HepG2 (cell line): ENCODE data around the gene ZFAND2A. TPM values are rescaled to one million over a fixed set of nuclear protein-coding genes. Genes with fewer than 3 reads are reported as not detected.

Experiments used
- ARHGAP35 ChIP-seq: sonication (generic); formaldehyde crosslinking; IDR thresholded peaks from 2 replicates; pipeline ENCODE4 v1.9.0; 2022; ENCODE audit warnings: mild to moderate bottlenecking, inconsistent platforms, moderate library complexity, missing genetic modification reagents, borderline replicate concordance
- CHCHD3 ChIP-seq: sonication (generic); formaldehyde crosslinking; IDR thresholded peaks from 2 replicates; pipeline ENCODE4 v1.8.0; 2022; ENCODE audit warnings: mild to moderate bottlenecking, missing genetic modification reagents, moderate library complexity
- GATAD1 ChIP-seq: IDR thresholded peaks from 2 replicates; pipeline ENCODE4 v1.6.1; 2016; ENCODE audit warnings: missing genetic modification reagents, missing compliant biosample characterization
- GTF2F1 ChIP-seq: fragments of 150-350 bp; IDR thresholded peaks from 2 replicates; pipeline ENCODE4 v1.6.1; 2014; ENCODE audit warnings: low read length
- HNRNPUL1 ChIP-seq: fragments of 200-400 bp; formaldehyde crosslinking; IDR thresholded peaks from 2 replicates; pipeline ENCODE4 v1.6.1; 2017; ENCODE audit warnings: low read depth, mild to moderate bottlenecking, low read length, moderate library complexity
- HOXA5 ChIP-seq: sonication (generic); formaldehyde crosslinking; IDR thresholded peaks from 2 replicates; pipeline ENCODE4 v1.4.0; 2020; ENCODE audit warnings: missing genetic modification reagents
- KAT7 ChIP-seq: IDR thresholded peaks from 2 replicates; pipeline ENCODE4 v1.6.1; 2018; ENCODE audit warnings: borderline replicate concordance, missing compliant biosample characterization
- KAT8 ChIP-seq: IDR thresholded peaks from 2 replicates; pipeline ENCODE4 v1.6.1; 2016; ENCODE audit warnings: missing genetic modification reagents, missing compliant biosample characterization
- MAZ ChIP-seq, 2 experiments: sonication (generic) in 1 of 2; formaldehyde crosslinking in 1 of 2; IDR thresholded peaks; 2 replicates each; pipeline versions ENCODE4 v1.5.0 to v1.6.1; 2012 to 2020; ENCODE audit warnings: low read depth in 2 of 2, mild to moderate bottlenecking in 2 of 2, borderline replicate concordance in 1 of 2, improper control_type of control experiment in 1 of 2, low read length in 1 of 2, missing genetic modification reagents in 1 of 2, moderate library complexity in 1 of 2
- MED13 ChIP-seq: sonication (generic); formaldehyde crosslinking; IDR thresholded peaks from 2 replicates; pipeline ENCODE4 v1.5.0; 2020; ENCODE audit warnings: missing genetic modification reagents
- MIXL1 ChIP-seq: IDR thresholded peaks from 2 replicates; pipeline ENCODE4 v1.6.1; 2016
- ZBTB3 ChIP-seq: sonication (generic); formaldehyde crosslinking; IDR thresholded peaks from 2 replicates; pipeline ENCODE4 v1.4.0; 2020; ENCODE audit warnings: low read depth, mild to moderate bottlenecking, moderate library complexity, missing genetic modification reagents, borderline replicate concordance
- ZC3H13 ChIP-seq: sonication (generic); formaldehyde crosslinking; IDR thresholded peaks from 2 replicates; pipeline ENCODE4 v1.8.1; 2023; ENCODE audit warnings: mild to moderate bottlenecking, missing genetic modification reagents, moderate library complexity
- ZNF253 ChIP-seq: sonication (generic); formaldehyde crosslinking; IDR thresholded peaks from 2 replicates; pipeline ENCODE4 v1.8.0; 2022; ENCODE audit warnings: mild to moderate bottlenecking, missing genetic modification reagents, borderline replicate concordance
- ZNF337 ChIP-seq: sonication (generic); formaldehyde crosslinking; IDR thresholded peaks from 2 replicates; pipeline ENCODE4 v1.5.1; 2020; ENCODE audit warnings: missing genetic modification reagents, low read depth, mild to moderate bottlenecking, borderline replicate concordance
- ZNF572 ChIP-seq: sonication (generic); formaldehyde crosslinking; IDR thresholded peaks from 2 replicates; pipeline ENCODE4 v1.5.1; 2020; ENCODE audit warnings: mild to moderate bottlenecking, missing genetic modification reagents
- ZNF605 ChIP-seq: sonication (generic); formaldehyde crosslinking; IDR thresholded peaks from 2 replicates; pipeline ENCODE4 v1.8.0; 2022; ENCODE audit warnings: mild to moderate bottlenecking, missing genetic modification reagents
- ZNF775 ChIP-seq: sonication (generic); formaldehyde crosslinking; IDR thresholded peaks from 2 replicates; pipeline ENCODE4 v1.4.0; 2020; ENCODE audit warnings: missing genetic modification reagents, mild to moderate bottlenecking, moderate library complexity, borderline replicate concordance
- ZSCAN12 ChIP-seq: sonication (generic); formaldehyde crosslinking; IDR thresholded peaks from 2 replicates; pipeline ENCODE4 v1.9.0; 2021; ENCODE audit warnings: mild to moderate bottlenecking, missing genetic modification reagents
- ZSCAN31 ChIP-seq: sonication (generic); formaldehyde crosslinking; IDR thresholded peaks from 2 replicates; pipeline ENCODE4 v1.5.0; 2020; ENCODE audit warnings: low read depth, mild to moderate bottlenecking, missing genetic modification reagents
- polyA plus RNA-seq, 8 experiments: library from polyadenylated mRNA; depleted of rRNA in 3 of 8; stranded (reverse) in 7 of 8; unstranded in 1 of 8; fragments of >200 nt; fragmentation: Illumina TruSeq in 4 of 8; extraction: Trizol in 4 of 8; gene quantifications; 2 replicates each; pipeline versions ENCODE4 v1.2.1 to v1.2.3, GENCODE V29; 2011 to 2016; ENCODE audit warnings: low read depth in 4 of 8, missing spikeins in 1 of 8, mixed read lengths in 1 of 8; ENCODE audit not compliant: insufficient read depth in 1 of 8
- total RNA-seq, 5 experiments: library from RNA; depleted of rRNA; stranded (reverse); fragments of >200 nt; fragmentation: Illumina TruSeq; extraction: Trizol; gene quantifications; 2 replicates each; pipeline ENCODE4 v1.2.3, GENCODE V29; 2016; ENCODE audit warnings: low read depth in 1 of 5
- TF ChIP-seq, protein P1 (sequence below): sonication (generic); formaldehyde crosslinking; IDR thresholded peaks from 2 replicates; pipeline ENCODE4 v1.5.0; 2020; ENCODE audit warnings: missing genetic modification reagents
- TF ChIP-seq, protein P2 (sequence below): IDR thresholded peaks from 2 replicates; pipeline ENCODE4 v1.6.1; 2016; ENCODE audit warnings: mild to moderate bottlenecking
- TF ChIP-seq, protein P3 (sequence below): sonication (generic); formaldehyde crosslinking; IDR thresholded peaks from 2 replicates; pipeline ENCODE4 v1.4.0; 2020; ENCODE audit warnings: missing genetic modification reagents, mild to moderate bottlenecking, borderline replicate concordance
- TF ChIP-seq, protein P4 (sequence below): conservative IDR thresholded peaks from 2 replicates; pipeline ENCODE4 v1.6.1; 2018; ENCODE audit warnings: missing genetic modification reagents

Gene ZFAND2A
- total and polyA plus RNA-seq, 2 of the 13 experiments (the other 11 are each of a cell fraction or from before 2014, with no cell fraction given) = 140 to 153 TPM

DNA sequence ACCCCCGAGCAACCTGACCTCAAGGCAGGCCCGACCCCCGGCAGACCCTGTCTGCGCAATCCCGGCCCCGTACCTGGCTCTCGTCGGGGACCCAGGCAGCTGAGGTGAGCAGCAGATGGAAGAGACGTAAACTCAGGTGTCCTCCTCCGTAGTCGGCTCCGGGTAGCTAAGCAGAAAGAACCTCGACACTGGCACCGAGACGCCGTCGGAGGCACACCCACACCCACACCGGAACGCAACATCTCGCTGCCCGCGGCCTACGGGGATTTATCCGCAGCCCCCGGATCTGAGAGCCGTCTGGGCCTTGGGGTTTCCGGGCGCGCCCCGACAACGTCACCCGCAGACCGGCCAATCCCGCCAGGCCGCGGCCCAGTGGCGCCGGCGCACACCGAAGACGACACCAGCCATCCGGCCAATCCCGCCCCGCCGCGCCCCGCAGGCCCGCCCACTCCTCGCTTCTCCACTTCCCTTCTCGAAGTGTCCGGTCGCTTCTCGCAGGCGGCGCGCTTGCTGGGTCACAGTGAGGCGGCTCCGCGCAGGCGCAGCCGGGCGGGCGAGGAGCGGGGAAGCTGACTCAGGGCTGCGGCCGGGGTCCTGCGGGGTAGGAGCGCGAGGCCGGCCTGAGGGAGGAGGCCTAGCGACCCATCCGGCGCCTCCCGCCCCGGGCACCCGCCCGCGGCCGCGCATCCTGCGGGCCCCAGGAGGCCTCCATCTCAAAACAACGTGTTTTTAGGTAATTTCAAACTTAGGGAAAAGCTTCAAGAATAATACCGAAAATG lies at the start of gene ZFAND2A (continued):
- TF ChIP-seq ZSCAN31 (CRISPR knock-in tag) = peak; percentile 72; the same call in 1 of the 2 replicates
- peak; percentile 59; the same call in 1 of the 2 replicates for TF ChIP-seq KAT7 (CRISPR knock-in tag)
- peak; percentile 96 for TF ChIP-seq KAT8 (CRISPR knock-in tag)
- TF ChIP-seq, protein P1, sequence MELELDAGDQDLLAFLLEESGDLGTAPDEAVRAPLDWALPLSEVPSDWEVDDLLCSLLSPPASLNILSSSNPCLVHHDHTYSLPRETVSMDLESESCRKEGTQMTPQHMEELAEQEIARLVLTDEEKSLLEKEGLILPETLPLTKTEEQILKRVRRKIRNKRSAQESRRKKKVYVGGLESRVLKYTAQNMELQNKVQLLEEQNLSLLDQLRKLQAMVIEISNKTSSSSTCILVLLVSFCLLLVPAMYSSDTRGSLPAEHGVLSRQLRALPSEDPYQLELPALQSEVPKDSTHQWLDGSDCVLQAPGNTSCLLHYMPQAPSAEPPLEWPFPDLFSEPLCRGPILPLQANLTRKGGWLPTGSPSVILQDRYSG = peak; percentile 72; the same call in 1 of the 2 replicates
- 0 out of 2 replicates have a peak, but pooled peaks have one; percentile 36 for TF ChIP-seq ZBTB3 (CRISPR knock-in tag)
- TF ChIP-seq HOXA5 = peak; percentile 74
- TF ChIP-seq ZNF337 (CRISPR knock-in tag) = peak; percentile 34; the same call in 1 of the 2 replicates
- no peak for TF ChIP-seq GTF2F1
- TF ChIP-seq, protein P2, sequence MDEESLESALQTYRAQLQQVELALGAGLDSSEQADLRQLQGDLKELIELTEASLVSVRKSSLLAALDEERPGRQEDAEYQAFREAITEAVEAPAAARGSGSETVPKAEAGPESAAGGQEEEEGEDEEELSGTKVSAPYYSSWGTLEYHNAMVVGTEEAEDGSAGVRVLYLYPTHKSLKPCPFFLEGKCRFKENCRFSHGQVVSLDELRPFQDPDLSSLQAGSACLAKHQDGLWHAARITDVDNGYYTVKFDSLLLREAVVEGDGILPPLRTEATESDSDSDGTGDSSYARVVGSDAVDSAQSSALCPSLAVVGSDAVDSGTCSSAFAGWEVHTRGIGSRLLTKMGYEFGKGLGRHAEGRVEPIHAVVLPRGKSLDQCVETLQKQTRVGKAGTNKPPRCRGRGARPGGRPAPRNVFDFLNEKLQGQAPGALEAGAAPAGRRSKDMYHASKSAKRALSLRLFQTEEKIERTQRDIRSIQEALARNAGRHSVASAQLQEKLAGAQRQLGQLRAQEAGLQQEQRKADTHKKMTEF (CRISPR knock-in tag) = peak; percentile 62; the same call in 1 of the 2 replicates
- TF ChIP-seq, protein P3, sequence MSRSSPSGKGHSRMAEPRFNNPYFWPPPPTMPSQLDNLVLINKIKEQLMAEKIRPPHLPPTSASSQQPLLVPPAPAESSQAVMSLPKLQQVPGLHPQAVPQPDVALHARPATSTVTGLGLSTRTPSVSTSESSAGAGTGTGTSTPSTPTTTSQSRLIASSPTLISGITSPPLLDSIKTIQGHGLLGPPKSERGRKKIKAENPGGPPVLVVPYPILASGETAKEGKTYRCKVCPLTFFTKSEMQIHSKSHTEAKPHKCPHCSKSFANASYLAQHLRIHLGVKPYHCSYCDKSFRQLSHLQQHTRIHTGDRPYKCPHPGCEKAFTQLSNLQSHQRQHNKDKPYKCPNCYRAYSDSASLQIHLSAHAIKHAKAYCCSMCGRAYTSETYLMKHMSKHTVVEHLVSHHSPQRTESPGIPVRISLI (CRISPR knock-in tag) = 0 out of 2 replicates have a peak, but pooled peaks have one; percentile 6
- peak; percentile 20; the same call in 1 of the 2 replicates for TF ChIP-seq ZNF253 (CRISPR knock-in tag)
- TF ChIP-seq GATAD1 (CRISPR knock-in tag) = peak; percentile 98
- TF ChIP-seq MAZ (IDR thresholded peaks at IDR 0.05; ENCODE audit: borderline replicate concordance, low read depth, low read length) = peak; percentile 49; the same call in 1 of the 2 replicates
- peak; percentile 89 for TF ChIP-seq MAZ (CRISPR knock-in tag; IDR thresholded peaks at IDR 0.05; ENCODE audit: low read depth)
- TF ChIP-seq ZNF572 (CRISPR knock-in tag) = 0 out of 2 replicates have a peak, but pooled peaks have one; percentile 41
- TF ChIP-seq ZNF605 (CRISPR knock-in tag) = 0 out of 2 replicates have a peak, but pooled peaks have one; percentile 52
- peak; percentile 85 for TF ChIP-seq ZNF775 (CRISPR knock-in tag)
- TF ChIP-seq ZC3H13 (CRISPR knock-in tag) = peak; percentile 28; the same call in 1 of the 2 replicates
- no peak for TF ChIP-seq MIXL1 (CRISPR knock-in tag)
- TF ChIP-seq ARHGAP35 (CRISPR knock-in tag) = 0 out of 2 replicates have a peak, but pooled peaks have one; percentile 21
- peak; percentile 46; the same call in 1 of the 2 replicates for TF ChIP-seq ZSCAN12 (CRISPR knock-in tag)
- no peak for TF ChIP-seq MED13 (CRISPR knock-in tag)
- TF ChIP-seq CHCHD3 = peak; percentile 28; the same call in 1 of the 2 replicates
- no peak for TF ChIP-seq HNRNPUL1
- TF ChIP-seq, protein P4, sequence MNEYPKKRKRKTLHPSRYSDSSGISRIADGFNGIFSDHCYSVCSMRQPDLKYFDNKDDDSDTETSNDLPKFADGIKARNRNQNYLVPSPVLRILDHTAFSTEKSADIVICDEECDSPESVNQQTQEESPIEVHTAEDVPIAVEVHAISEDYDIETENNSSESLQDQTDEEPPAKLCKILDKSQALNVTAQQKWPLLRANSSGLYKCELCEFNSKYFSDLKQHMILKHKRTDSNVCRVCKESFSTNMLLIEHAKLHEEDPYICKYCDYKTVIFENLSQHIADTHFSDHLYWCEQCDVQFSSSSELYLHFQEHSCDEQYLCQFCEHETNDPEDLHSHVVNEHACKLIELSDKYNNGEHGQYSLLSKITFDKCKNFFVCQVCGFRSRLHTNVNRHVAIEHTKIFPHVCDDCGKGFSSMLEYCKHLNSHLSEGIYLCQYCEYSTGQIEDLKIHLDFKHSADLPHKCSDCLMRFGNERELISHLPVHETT (CRISPR knock-in tag) = peak; percentile 65
